Fibroblast of peridontal ligament (primary cell): ENCODE data around the gene EIF4EBP3.

Source experiments
- DNase-seq: peaks from one replicate; pipeline ENCODE4 v3.0.0-alpha.2; 2010; ENCODE audit errors: extremely low read depth

Gene EIF4EBP3

GRCh38 chr5:140547508-140548299 lies at the start of gene EIF4EBP3:
Gene EIF4EBP3 (plus strand): TSS chr5:140547662. CDS start chr5:140547738, 76 bp downstream.
- peak; percentile 97 for DNase-seq

GRCh38 chr5:140497897-140498296 lies 49.6 kb upstream of the EIF4EBP3 start:
- no peak for DNase-seq

- DNase-seq: no peak
Observed at GRCh38 chr5:140498591-140498990, 48.9 kb upstream of the EIF4EBP3 start.

GRCh38 chr5:140502834-140503233 lies 44.6 kb upstream of the EIF4EBP3 start:
- DNase-seq: no peak

GRCh38 chr5:140509898-140510297 lies 37.6 kb upstream of the EIF4EBP3 start:
- DNase-seq: no peak

- DNase-seq: no peak
Observed at GRCh38 chr5:140513124-140513523, 34.3 kb upstream of the EIF4EBP3 start.

GRCh38 chr5:140524003-140524402 lies 23.5 kb upstream of the EIF4EBP3 start:
- no peak for DNase-seq

- no peak for DNase-seq
Observed at GRCh38 chr5:140540227-140540626, 7.2 kb upstream of the EIF4EBP3 start.

- DNase-seq: no peak
Observed at GRCh38 chr5:140542972-140543371, 4.5 kb upstream of the EIF4EBP3 start.

- no peak for DNase-seq
Observed at GRCh38 chr5:140544986-140545385, 2.5 kb upstream of the EIF4EBP3 start.

GRCh38 chr5:140545606-140546005 lies 1.9 kb upstream of the EIF4EBP3 start:
- DNase-seq: no peak

GRCh38 chr5:140546851-140547507 lies 483 bp upstream of the EIF4EBP3 start:
- no peak for DNase-seq

- DNase-seq: no peak
Observed at GRCh38 chr5:140548300-140548688, 832 bp downstream of the EIF4EBP3 start.

GRCh38 chr5:140548791-140549190 lies 1.3 kb downstream of the EIF4EBP3 start:
- no peak for DNase-seq

GRCh38 chr5:140549237-140550144 lies 2.0 kb downstream of the EIF4EBP3 start:
- peak; percentile 59 for DNase-seq

GRCh38 chr5:140550147-140551079 lies 3.0 kb downstream of the EIF4EBP3 start:
- DNase-seq: no peak

- DNase-seq: no peak
Observed at GRCh38 chr5:140551872-140552271, 4.4 kb downstream of the EIF4EBP3 start.

- no peak for DNase-seq
Observed at GRCh38 chr5:140553657-140554056, 6.2 kb downstream of the EIF4EBP3 start.

GRCh38 chr5:140554454-140554853 lies 7.0 kb downstream of the EIF4EBP3 start:
- DNase-seq: peak; percentile 56

- DNase-seq: peak; percentile 18
Observed at GRCh38 chr5:140555747-140556312, 8.4 kb downstream of the EIF4EBP3 start.

- peak; percentile 54 for DNase-seq
Observed at GRCh38 chr5:140556438-140556837, 9.0 kb downstream of the EIF4EBP3 start.
